B cell (primary cell): Measurements from ENCODE around the gene FLG2. TPM values are rescaled to one million over a fixed set of nuclear protein-coding genes. Genes with fewer than 3 reads are reported as not detected.
"Not testable (repeated sequence)": the region's sequence is repeated elsewhere in the genome, so short reads cannot be mapped to it uniquely, and the experiment has no call there.

Experiments used
- ATAC-seq: fragments of 200-7000 bp; cut with Tn5 transposase; one replicate; pipeline ENCODE4 v1.10.0; 2021; ENCODE audit warnings: low read depth, mild to moderate bottlenecking, moderate number of reproducible peaks, moderate library complexity
- CTCF ChIA-PET: fragments of 350-600 bp; sonication (Branson Sonifier 250); formaldehyde crosslinking; loops from one replicate; lab custom pipeline; 2021; ENCODE audit warnings: antibody characterized with exemption, inconsistent platforms; lab: Charles Lee
- POLR2A ChIA-PET: fragments of 350-600 bp; sonication (Branson Sonifier 250); formaldehyde crosslinking; loops from one replicate; lab custom pipeline; 2021; ENCODE audit warnings: antibody characterized with exemption; lab: Charles Lee
- DNase-seq: peaks from one replicate; pipeline ENCODE4 v3.0.0; 2013
- H2AFZ ChIP-seq: 2 replicates; pipeline ENCODE4 v1.6.1; 2012; ENCODE audit warnings: mild to moderate bottlenecking, low read depth, low read length; ENCODE audit not compliant: insufficient read depth, poor library complexity, severe bottlenecking
- H3K27ac ChIP-seq, 2 donors: 1 replicate in 1 of 2; 2 replicates in 1 of 2; pipeline ENCODE4 v1.5.1; 2012 to 2013; ENCODE audit warnings: low read length in 2 of 2, mild to moderate bottlenecking in 2 of 2, moderate library complexity in 1 of 2
- H3K27me3 ChIP-seq, 4 experiments: fragments of 200-600 bp in 1 of 4; sonication (generic) in 1 of 4; replicated peaks in 1 of 4; 1 replicate in 2 of 4; 2 replicates in 2 of 4; pipeline versions ENCODE4 v1.6.1 to v1.7.0; 2013 to 2016; ENCODE audit warnings: low read length in 3 of 4, mild to moderate bottlenecking in 2 of 4, mixed read lengths in 1 of 4, moderate library complexity in 1 of 4; ENCODE audit not compliant: insufficient read depth in 4 of 4, control insufficient read depth in 3 of 4; ENCODE audit errors: control extremely low read depth in 1 of 4
- H3K36me3 ChIP-seq, 2 experiments: replicated peaks in 1 of 2; 1 replicate in 1 of 2; 2 replicates in 1 of 2; pipeline versions ENCODE4 v1.6.1 to v1.7.1; 2013; ENCODE audit warnings: low read length in 1 of 2; ENCODE audit not compliant: insufficient read depth in 2 of 2, control insufficient read depth in 1 of 2; ENCODE audit errors: control extremely low read depth in 1 of 2, extremely low read depth in 1 of 2
- H3K4me1 ChIP-seq, 2 donors: fragments of 200-600 bp in 1 of 2; sonication (generic) in 1 of 2; 1 replicate in 1 of 2; 2 replicates in 1 of 2; pipeline versions ENCODE4 v1.5.1 to v1.6.1; 2013 to 2017; ENCODE audit warnings: low read length in 2 of 2; ENCODE audit not compliant: control insufficient read depth in 2 of 2, insufficient read depth in 2 of 2
- H3K4me2 ChIP-seq: replicated peaks from 2 replicates; pipeline ENCODE3; 2012; ENCODE audit warnings: mild to moderate bottlenecking, low read depth, low read length; ENCODE audit not compliant: poor library complexity, severe bottlenecking
- H3K4me3 ChIP-seq, 5 experiments: fragments of 200-600 bp in 1 of 5; sonication (generic) in 1 of 5; 1 replicate in 3 of 5; 2 replicates in 2 of 5; pipeline versions ENCODE4 v1.5.1 to v1.7.0; 2011 to 2016; ENCODE audit warnings: low read length in 4 of 5, mild to moderate bottlenecking in 4 of 5, low read depth in 2 of 5, control low read depth in 1 of 5, moderate library complexity in 1 of 5; ENCODE audit not compliant: insufficient read depth in 1 of 5; ENCODE audit errors: control extremely low read depth in 1 of 5, extremely low read depth in 1 of 5
- H3K79me2 ChIP-seq: fragments of 200-600 bp; sonication (generic); one replicate; pipeline ENCODE4 v1.6.0; 2016; ENCODE audit warnings: low read length; ENCODE audit not compliant: control insufficient read depth, insufficient read depth
- H3K9ac ChIP-seq: fragments of 200-600 bp; sonication (generic); 2 replicates; pipeline ENCODE4 v1.6.1; 2017; ENCODE audit warnings: mild to moderate bottlenecking, low read length, moderate library complexity
- H3K9me3 ChIP-seq, 3 donors: one replicate each; pipeline versions ENCODE4 v1.6.1 to v1.7.1; 2013; ENCODE audit warnings: low read length in 2 of 3; ENCODE audit not compliant: control insufficient read depth in 2 of 3, insufficient read depth in 1 of 3; ENCODE audit errors: control extremely low read depth in 1 of 3
- H4K20me1 ChIP-seq: 2 replicates; pipeline ENCODE4 v1.6.0; 2012; ENCODE audit warnings: mild to moderate bottlenecking, low read length; ENCODE audit not compliant: insufficient read depth, control insufficient read depth, poor library complexity, severe bottlenecking
- H3K27ac Mint-ChIP-seq: one replicate; pipeline ENCODE4 v1.8.0; 2021; ENCODE audit warnings: mixed read lengths
- H3K27me3 Mint-ChIP-seq: one replicate; pipeline ENCODE4 v1.8.0; 2021; ENCODE audit warnings: mixed read lengths
- H3K4me1 Mint-ChIP-seq: one replicate; pipeline ENCODE4 v1.8.0; 2021; ENCODE audit warnings: mixed read lengths
- H3K4me3 Mint-ChIP-seq: one replicate; pipeline ENCODE4 v1.8.0; 2021; ENCODE audit warnings: mixed read lengths
- H3K9me3 Mint-ChIP-seq: one replicate; pipeline ENCODE4 v1.8.0; 2022; ENCODE audit warnings: mixed read lengths; ENCODE audit not compliant: insufficient read depth
- WGBS: methylation state at CpG from one replicate; pipeline ENCODE4 v1.1.5; 2013; ENCODE audit warnings: missing lambda C conversion rate; ENCODE audit not compliant: insufficient coverage; 5-methylcytosine and 5-hydroxymethylcytosine counted together
- intact Hi-C: fragments of 100-400 bp; cut with micrococcal nuclease; formaldehyde crosslinking; loops from one replicate; pipeline ENCODE4 v1.10.0; 2022
- polyA plus RNA-seq: library from polyadenylated mRNA; depleted of rRNA; stranded (reverse); fragments of >200 nt; gene quantifications from 2 replicates; pipeline ENCODE4 v1.2.3, GENCODE V29; 2012
- total RNA-seq, 2 donors: library from RNA; stranded (reverse); fragments of 120-200 nt in 1 of 2; gene quantifications; 1 replicate in 1 of 2; 2 replicates in 1 of 2; pipeline versions ENCODE4 v1.2.3 to v1.2.4, GENCODE V29; 2013 to 2022

The FLG2 gene
- total and polyA plus RNA-seq, 2 donors (not counting 1 experiment from before 2014, with no cell fraction given), result not detected

- H3K79me2 ChIP-seq, CTCF ChIA-PET, ATAC-seq, H3K9ac ChIP-seq, H3K27me3 ChIP-seq, H3K4me1 ChIP-seq, H3K27ac ChIP-seq, H3K4me2 ChIP-seq, intact Hi-C loops, H3K27me3 Mint-ChIP-seq, H3K9me3 Mint-ChIP-seq, H3K36me3 ChIP-seq, H3K4me3 ChIP-seq, H4K20me1 ChIP-seq, POLR2A ChIA-PET, H3K4me3 Mint-ChIP-seq, H2AFZ ChIP-seq, DNase-seq, H3K4me1 Mint-ChIP-seq, H3K27ac Mint-ChIP-seq: not testable (repeated sequence)
- peaks cover 0 to 27% (median 0%) of the 10 kb centered on the region in 3 donors for H3K9me3 ChIP-seq
- 91% methylated on average over 7 of the region's 8 CpGs for WGBS
Measured at GRCh38 chr1:152307970-152308369, 51.8 kb downstream of the FLG2 start.

GRCh38 chr1:152306123-152306522 is 53.7 kb downstream of the FLG2 start:
- H4K20me1 ChIP-seq, H3K27me3 Mint-ChIP-seq, H3K4me2 ChIP-seq, ATAC-seq, intact Hi-C loops, DNase-seq, H3K79me2 ChIP-seq, H3K4me1 ChIP-seq, H3K36me3 ChIP-seq, H3K4me1 Mint-ChIP-seq, CTCF ChIA-PET, H3K9me3 Mint-ChIP-seq, H3K27ac ChIP-seq, H3K4me3 ChIP-seq, H2AFZ ChIP-seq, H3K27ac Mint-ChIP-seq, H3K4me3 Mint-ChIP-seq, H3K9ac ChIP-seq, POLR2A ChIA-PET, H3K27me3 ChIP-seq: not testable (repeated sequence)
- WGBS, result no CpG with 5 or more reads among the region's 10 CpGs
- H3K9me3 ChIP-seq, result peaks cover 0 to 22% (median 0%) of the 10 kb centered on the region in 3 donors

GRCh38 chr1:152304773-152305172 is 55.0 kb downstream of the FLG2 start:
- H3K4me3 ChIP-seq, H3K4me1 ChIP-seq, ATAC-seq, H3K4me1 Mint-ChIP-seq, DNase-seq, H2AFZ ChIP-seq, H3K4me2 ChIP-seq, H3K27ac Mint-ChIP-seq, intact Hi-C loops, H4K20me1 ChIP-seq, H3K27me3 ChIP-seq, H3K27ac ChIP-seq, H3K4me3 Mint-ChIP-seq, CTCF ChIA-PET, POLR2A ChIA-PET, H3K9me3 Mint-ChIP-seq, H3K79me2 ChIP-seq, H3K36me3 ChIP-seq, H3K9ac ChIP-seq, H3K27me3 Mint-ChIP-seq: not testable (repeated sequence)
- WGBS, result 95% methylated on average over 9 of the region's 12 CpGs
- peaks cover 0 to 16% (median 0%) of the 10 kb centered on the region in 3 donors for H3K9me3 ChIP-seq

- H3K27me3 ChIP-seq, POLR2A ChIA-PET, H3K4me1 Mint-ChIP-seq, DNase-seq, H3K9ac ChIP-seq, H4K20me1 ChIP-seq, H3K9me3 Mint-ChIP-seq, H2AFZ ChIP-seq, H3K27me3 Mint-ChIP-seq, H3K36me3 ChIP-seq, intact Hi-C loops, H3K4me3 Mint-ChIP-seq, H3K27ac Mint-ChIP-seq, H3K9me3 ChIP-seq, H3K4me1 ChIP-seq, H3K4me2 ChIP-seq, H3K4me3 ChIP-seq, ATAC-seq, H3K27ac ChIP-seq, H3K79me2 ChIP-seq: not testable (repeated sequence)
- WGBS, result 94% methylated on average over 20 of the region's 25 CpGs
- CTCF ChIA-PET, result interaction anchor here (0.6 kb wide), 1 partner anchor 226 kb away, joined by 3 read pairs; no protein-coding TSS in a partner anchor
Measured at GRCh38 chr1:152303139-152303872, 56.5 kb downstream of the FLG2 start.
